Measurements from ENCODE around the gene ESR2. TPM values are rescaled to one million over a fixed set of nuclear protein-coding genes. Genes with fewer than 3 reads are reported as not detected.

ESR2 gene
- total RNA-seq, 4 donors from 2014 or later, result 0.14 to 1.4 TPM; not detected in 2

DNA sequence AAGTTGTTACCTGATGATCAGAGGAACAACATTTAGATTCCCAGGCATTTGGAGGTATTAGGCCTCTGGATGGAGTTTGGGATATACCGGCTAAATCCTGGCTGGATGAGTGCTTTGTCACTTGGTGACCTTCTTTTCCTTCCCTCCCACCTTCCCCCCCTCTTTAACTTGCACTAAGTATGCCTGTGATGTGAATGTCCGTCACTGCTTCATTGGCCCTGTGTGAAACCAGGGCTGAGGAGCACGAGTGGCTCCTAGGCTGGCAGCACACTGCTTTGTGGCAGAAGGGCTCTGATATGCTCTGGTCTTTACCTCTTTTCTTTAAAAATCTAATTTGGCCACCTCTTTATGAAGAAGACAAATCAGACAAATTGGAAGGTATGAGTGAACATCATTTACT lies 95.7 kb downstream of the ESR2 start:
- WGBS, 2 donors (ENCODE audit: low coverage in 1 of 2), result 89 to 100% methylated on average over 1 to 3 of the region's 3 CpGs
- H3K27ac ChIP-seq, result no peak overlapping the region

DNA sequence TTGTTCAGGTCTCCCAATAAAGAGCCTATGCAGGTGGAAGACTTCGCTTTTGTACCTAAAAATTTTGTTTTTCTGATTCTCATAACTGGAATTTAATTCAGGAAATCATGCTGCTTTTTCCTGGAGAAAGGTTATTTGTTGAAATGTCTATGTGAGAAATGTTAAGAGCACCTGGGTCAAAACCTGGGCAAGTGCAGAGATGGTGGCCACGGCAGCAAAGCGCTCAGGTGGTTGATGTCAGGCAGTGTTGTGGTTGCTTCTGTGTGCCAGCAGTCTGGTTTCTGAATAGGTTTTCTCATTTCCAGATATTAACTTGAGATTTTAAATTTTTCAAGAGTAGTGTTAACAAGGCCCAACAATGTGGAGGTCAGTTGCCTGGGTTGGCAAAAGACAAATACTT lies 96.2 kb downstream of the ESR2 start:
- H3K4me3 ChIP-seq, result no peak overlapping the region
- H3K36me3 ChIP-seq, result no peaks in the 10 kb centered on the region
- in situ Hi-C loops (cut with MboI; ENCODE audit: low pct_ligation_motif_present in 1 of 4, low pct_unique_long_range_greater_than_20kb in 1 of 4, low sequenced_read_pairs in 3 of 4), result no loop called here
- TF ChIP-seq, protein P1, sequence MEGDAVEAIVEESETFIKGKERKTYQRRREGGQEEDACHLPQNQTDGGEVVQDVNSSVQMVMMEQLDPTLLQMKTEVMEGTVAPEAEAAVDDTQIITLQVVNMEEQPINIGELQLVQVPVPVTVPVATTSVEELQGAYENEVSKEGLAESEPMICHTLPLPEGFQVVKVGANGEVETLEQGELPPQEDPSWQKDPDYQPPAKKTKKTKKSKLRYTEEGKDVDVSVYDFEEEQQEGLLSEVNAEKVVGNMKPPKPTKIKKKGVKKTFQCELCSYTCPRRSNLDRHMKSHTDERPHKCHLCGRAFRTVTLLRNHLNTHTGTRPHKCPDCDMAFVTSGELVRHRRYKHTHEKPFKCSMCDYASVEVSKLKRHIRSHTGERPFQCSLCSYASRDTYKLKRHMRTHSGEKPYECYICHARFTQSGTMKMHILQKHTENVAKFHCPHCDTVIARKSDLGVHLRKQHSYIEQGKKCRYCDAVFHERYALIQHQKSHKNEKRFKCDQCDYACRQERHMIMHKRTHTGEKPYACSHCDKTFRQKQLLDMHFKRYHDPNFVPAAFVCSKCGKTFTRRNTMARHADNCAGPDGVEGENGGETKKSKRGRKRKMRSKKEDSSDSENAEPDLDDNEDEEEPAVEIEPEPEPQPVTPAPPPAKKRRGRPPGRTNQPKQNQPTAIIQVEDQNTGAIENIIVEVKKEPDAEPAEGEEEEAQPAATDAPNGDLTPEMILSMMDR (IDR thresholded peaks at IDR 0.05), result no peak
- TF ChIP-seq POLR2AphosphoS5 (IDR thresholded peaks at IDR 0.05) (no peak), POLR2A (IDR thresholded peaks at IDR 0.05) (no peak)
- H3K4me1 ChIP-seq, result peaks cover 0 to 8% (median 0%) of the 10 kb centered on the region in 4 donors
- no peak for DNase-seq
- no peaks in the 10 kb centered on the region for H3K27me3 ChIP-seq
- 93 to 97% methylated on average over 3 of the region's 3 CpGs for WGBS, 2 donors (ENCODE audit: low coverage in 1 of 2)
- H3K27ac ChIP-seq, result no peak overlapping the region
- intact Hi-C loops (cut with DNase I; ENCODE audit: low total_unique reads), result loop anchor here (2.0 kb wide), 1 partner anchor 79 kb away; no protein-coding TSS in a partner anchor
- no peaks in the 10 kb centered on the region for H3K9me3 ChIP-seq

More for the DNA sequence above, 95.7 kb downstream of the ESR2 start:
- no peaks in the 10 kb centered on the region for H3K27me3 ChIP-seq
- H3K9me3 ChIP-seq, result no peaks in the 10 kb centered on the region
- no peak for TF ChIP-seq POLR2AphosphoS5 (IDR thresholded peaks at IDR 0.05)
- no peak for TF ChIP-seq POLR2A (IDR thresholded peaks at IDR 0.05)
- TF ChIP-seq, protein P1 (IDR thresholded peaks at IDR 0.05), result no peak
- TF ChIP-seq EP300 (IDR thresholded peaks at IDR 0.05; ENCODE audit: low read depth), result no peak
- H3K36me3 ChIP-seq, result no peaks in the 10 kb centered on the region
- intact Hi-C loops (cut with DNase I; ENCODE audit: low total_unique reads), result loop anchor here (2.0 kb wide), 1 partner anchor 78 kb away; no protein-coding TSS in a partner anchor
- H3K4me1 ChIP-seq, result peaks cover 0 to 8% (median 0%) of the 10 kb centered on the region in 4 donors
- no peak overlapping the region for H3K4me3 ChIP-seq
- DNase-seq, result no peak
- in situ Hi-C loops (cut with MboI; ENCODE audit: low pct_ligation_motif_present in 1 of 4, low pct_unique_long_range_greater_than_20kb in 1 of 4, low sequenced_read_pairs in 3 of 4), result no loop called here

DNA sequence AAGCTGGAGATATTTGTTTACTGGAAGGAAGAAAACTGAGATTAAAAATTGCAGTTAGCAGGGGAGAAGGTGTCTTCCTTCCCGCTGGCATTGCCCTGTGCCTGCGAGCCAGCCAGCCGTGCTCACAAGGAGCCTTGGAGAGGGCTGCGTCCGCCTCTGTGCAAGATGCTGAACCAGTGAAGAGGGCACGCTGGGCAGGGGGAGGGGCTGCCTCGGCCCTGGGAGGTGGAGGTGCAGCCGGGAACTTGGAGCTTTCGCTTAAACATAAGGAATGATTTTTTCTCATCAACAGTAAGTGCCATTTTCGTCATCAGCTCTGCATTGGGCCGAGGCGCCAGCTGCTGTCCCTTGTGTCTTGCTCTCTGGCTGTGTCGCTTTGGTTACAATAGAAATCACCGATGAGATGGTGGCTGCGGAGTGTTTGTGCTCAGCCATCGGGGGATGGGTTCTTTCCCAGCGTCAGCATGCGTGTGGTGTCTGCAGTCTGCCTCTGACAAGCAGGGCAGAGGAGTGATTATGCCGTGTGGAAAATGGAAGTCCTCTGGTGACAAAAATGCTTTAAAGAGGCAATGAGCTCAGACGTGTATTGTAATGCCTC lies 97.3 kb downstream of the ESR2 start:
- TF ChIP-seq POLR2AphosphoS5 (IDR thresholded peaks at IDR 0.05) (no peak), EP300 (IDR thresholded peaks at IDR 0.05; ENCODE audit: low read depth) (no peak), POLR2A (IDR thresholded peaks at IDR 0.05) (no peak)
- TF ChIP-seq, protein P1 (IDR thresholded peaks at IDR 0.05), result no peak
- H3K4me1 ChIP-seq, result peaks cover 0 to 8% (median 0%) of the 10 kb centered on the region in 4 donors
- DNase-seq, result no peak
- 57 to 86% methylated on average over 10 to 20 of the region's 20 CpGs for WGBS, 2 donors (ENCODE audit: low coverage in 1 of 2)
- H3K27me3 ChIP-seq, result no peaks in the 10 kb centered on the region
- in situ Hi-C loops (cut with MboI; ENCODE audit: low pct_ligation_motif_present in 1 of 4, low pct_unique_long_range_greater_than_20kb in 1 of 4, low sequenced_read_pairs in 3 of 4) (no loop called here), intact Hi-C loops (cut with DNase I; ENCODE audit: low total_unique reads) (no loop called here)
- H3K36me3 ChIP-seq, result no peaks in the 10 kb centered on the region
- H3K4me3 ChIP-seq, result peak overlapping the region in 2 of 4 donors; percentile 19 to 24
- peak overlapping the region in 1 of 4 donors; percentile 11 for H3K27ac ChIP-seq
- no peaks in the 10 kb centered on the region for H3K9me3 ChIP-seq

DNA sequence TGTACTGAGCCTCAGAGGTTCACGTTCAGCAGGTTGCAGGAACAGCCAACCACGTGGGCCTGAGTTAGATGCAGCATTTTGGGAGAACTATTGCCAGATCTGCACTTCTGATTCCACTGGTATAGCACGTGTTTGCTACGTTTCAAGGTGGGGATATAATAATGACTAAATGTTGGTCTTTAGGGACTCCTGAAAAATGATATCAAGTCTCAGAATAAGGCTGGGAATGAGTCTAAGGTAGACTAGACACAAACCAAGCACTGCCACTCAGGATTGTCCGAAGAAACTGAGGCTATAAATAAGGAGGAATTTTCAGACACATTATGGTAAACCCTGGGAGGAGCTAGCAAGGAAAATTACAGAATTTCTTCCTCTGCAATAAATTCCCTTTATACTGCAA lies 98.1 kb downstream of the ESR2 start:
- no peaks in the 10 kb centered on the region for H3K36me3 ChIP-seq
- H3K4me3 ChIP-seq, result no peak overlapping the region
- peaks cover 0 to 8% (median 0%) of the 10 kb centered on the region in 4 donors for H3K4me1 ChIP-seq
- DNase-seq, result no peak
- WGBS, 2 donors (ENCODE audit: low coverage in 1 of 2), result 77 to 79% methylated on average over 5 of the region's 5 CpGs
- in situ Hi-C loops (cut with MboI; ENCODE audit: low pct_ligation_motif_present in 1 of 4, low pct_unique_long_range_greater_than_20kb in 1 of 4, low sequenced_read_pairs in 3 of 4) (no loop called here), intact Hi-C loops (cut with DNase I; ENCODE audit: low total_unique reads) (no loop called here)
- H3K27me3 ChIP-seq, result no peaks in the 10 kb centered on the region
- H3K9me3 ChIP-seq, result no peaks in the 10 kb centered on the region
- TF ChIP-seq EP300 (IDR thresholded peaks at IDR 0.05; ENCODE audit: low read depth) (no peak), POLR2AphosphoS5 (IDR thresholded peaks at IDR 0.05) (no peak), POLR2A (IDR thresholded peaks at IDR 0.05) (no peak)
- TF ChIP-seq, protein P1 (IDR thresholded peaks at IDR 0.05), result no peak
- H3K27ac ChIP-seq, result no peak overlapping the region

Data from transverse colon (tissue), 4 donors.